GM21390 (cell line): ENCODE data around the gene UBE2D4.

Experiments used
- ATAC-seq: cut with Tn5 transposase; IDR thresholded peaks from one replicate; pipeline ENCODE4 v1.9.1; 2021; ENCODE audit not compliant: unreplicated experiment

Gene UBE2D4

DNA sequence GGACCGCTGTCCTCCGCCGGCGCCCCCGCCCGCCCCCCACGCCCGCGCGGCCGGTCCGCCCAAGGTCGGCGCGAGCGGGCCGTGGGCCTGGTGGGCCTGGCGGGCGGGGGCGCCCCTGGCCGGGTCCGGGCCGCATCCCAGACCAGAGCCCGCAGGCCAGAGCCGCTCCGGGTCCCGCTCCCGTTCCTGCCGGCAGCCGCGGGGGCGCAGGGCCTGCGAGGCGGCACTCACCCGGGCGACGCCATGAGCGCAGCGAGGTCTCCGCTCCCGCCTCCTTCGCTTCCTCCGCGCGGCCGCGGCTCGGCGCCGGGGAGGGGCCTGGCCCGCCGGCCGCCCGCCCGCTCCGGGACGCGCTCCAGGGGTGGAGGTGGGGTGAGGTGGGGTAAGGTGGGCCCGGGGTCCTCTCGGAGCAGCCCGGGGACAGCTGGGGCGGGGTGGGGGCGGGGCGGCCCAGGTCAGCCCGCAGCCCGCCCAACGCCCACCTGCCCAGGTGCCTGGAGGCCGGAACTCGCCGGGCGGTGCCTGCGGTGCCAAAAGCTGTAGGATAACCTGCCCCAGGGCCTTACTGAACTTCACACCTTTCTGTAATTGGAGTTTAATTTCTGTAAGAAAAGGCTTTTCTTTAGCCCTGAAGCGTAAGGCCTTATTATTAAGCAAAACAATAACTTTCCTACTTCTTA is 19.8 kb upstream of the UBE2D4 start, which contains the start of gene URGCP:
Gene URGCP, minus strand, starts transcription at position 266 of the 680 bp plus-strand sequence. Its CDS starts 21 bp downstream, at position 245.
- ATAC-seq, result peak; percentile 82

DNA sequence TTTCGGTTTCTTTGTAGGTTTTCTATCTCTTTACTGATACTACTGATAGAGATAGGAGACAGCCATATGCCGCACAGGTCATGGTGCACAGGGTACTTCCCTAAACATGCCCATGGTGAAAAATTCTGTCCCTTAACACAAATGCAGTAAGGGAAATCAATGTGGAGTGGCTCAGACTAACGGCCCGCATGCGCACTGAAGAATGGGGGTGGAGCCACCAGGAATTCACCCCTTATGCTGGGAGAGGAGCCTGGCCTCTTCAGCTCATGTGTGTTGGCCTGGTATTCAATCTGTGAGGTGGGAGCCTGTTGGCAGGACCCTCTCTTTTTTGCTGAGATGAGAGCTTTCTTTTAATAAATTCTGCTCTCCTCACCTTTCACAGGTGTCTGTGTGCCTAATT is 11.4 kb upstream of the UBE2D4 start:
- no peak for ATAC-seq

DNA sequence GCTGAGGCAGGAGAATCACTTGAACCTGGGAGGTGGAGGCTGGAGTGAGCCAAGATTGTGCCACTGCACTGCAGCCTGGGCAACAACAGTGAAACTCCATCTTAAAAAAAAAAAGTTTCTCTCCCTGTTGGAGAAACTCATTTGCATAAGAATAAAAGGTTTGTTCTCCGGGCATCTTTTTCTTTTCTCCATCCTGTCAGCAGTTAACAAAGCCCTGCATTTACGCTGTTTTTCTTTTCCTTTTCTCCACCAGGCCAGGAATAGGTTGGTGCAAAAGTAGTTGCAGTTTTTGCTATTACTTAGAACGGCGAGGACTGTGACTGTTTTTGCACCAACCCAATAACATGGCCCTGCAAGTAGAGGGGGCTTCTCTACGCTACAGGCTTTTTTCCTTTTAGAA is 10.3 kb upstream of the UBE2D4 start:
- ATAC-seq, result no peak

DNA sequence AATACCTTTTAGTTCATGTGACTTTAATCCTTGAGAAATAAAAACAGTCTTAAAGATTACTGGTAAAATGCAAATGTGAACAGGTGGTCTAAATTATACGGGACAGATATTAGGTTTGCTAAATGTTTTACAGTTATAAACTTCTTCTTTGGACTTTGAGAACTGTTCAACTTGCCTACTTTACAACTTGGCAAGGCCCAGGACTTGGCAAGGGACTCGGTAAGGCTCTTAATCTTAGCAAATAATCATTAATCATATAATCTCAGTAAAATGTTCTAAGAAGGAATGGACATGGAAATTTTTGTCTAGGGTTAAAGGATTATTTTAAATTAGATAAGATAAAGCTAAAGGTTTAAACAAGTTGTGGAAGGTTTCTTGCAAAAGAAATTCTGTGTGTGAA is 4.8 kb upstream of the UBE2D4 start:
- no peak for ATAC-seq

DNA sequence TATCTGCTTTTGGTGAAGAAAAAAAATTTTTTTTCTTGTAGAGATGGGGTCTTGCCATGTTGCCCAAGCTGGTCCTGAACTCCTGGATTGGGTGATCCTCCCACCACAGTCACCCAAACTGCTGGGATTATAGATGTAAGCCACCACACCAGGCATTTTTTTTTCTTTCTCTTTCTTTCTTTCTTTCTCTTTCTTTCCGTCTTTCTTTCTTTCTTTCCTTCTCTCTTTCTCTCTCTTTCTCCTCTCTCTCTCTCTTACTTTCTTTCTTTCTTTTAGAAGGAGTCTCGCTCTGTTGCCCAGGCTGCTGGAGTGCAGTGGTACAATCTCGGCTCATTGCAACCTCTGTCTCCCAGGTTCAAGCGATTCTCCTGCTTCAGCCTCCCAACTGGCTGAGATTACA is 3.5 kb upstream of the UBE2D4 start:
- ATAC-seq, result no peak

DNA sequence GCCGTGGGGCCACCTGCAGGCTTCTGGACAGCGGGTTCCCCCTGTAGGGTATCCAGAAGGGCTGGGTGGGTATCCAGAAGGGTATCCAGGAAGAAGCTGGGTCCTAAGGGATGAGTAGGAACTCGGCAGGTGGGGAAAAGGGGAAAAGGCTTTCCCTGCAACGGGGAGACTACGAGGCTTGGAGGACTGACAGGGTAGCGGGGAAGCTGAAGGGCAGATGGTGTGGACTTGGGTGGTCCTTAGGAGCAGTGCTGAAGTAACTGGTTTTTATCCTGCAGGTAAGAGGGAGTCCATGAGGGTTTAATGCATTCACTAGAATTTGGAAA is 525 bp downstream of the UBE2D4 start:
- peak; percentile 26 for ATAC-seq

DNA sequence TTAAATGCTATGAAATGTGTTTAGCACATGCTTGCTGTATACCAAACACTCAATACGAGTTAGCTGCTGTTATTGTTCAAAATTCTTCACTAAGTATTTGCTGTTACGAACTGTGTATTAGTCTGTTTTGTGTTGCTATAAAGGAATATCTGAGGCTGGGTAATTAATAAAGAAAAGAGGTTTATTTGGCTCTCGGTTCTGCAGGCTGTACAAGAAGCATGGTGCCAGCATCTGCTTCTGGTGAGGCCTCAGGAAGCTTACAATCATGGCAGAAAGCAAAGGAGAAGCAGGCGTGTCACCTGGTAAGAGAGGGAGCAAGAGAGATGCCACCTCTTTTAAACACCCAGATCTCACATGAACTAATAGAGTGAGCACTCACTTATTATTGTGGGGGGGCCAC is 1.6 kb downstream of the UBE2D4 start:
- ATAC-seq, result no peak

DNA sequence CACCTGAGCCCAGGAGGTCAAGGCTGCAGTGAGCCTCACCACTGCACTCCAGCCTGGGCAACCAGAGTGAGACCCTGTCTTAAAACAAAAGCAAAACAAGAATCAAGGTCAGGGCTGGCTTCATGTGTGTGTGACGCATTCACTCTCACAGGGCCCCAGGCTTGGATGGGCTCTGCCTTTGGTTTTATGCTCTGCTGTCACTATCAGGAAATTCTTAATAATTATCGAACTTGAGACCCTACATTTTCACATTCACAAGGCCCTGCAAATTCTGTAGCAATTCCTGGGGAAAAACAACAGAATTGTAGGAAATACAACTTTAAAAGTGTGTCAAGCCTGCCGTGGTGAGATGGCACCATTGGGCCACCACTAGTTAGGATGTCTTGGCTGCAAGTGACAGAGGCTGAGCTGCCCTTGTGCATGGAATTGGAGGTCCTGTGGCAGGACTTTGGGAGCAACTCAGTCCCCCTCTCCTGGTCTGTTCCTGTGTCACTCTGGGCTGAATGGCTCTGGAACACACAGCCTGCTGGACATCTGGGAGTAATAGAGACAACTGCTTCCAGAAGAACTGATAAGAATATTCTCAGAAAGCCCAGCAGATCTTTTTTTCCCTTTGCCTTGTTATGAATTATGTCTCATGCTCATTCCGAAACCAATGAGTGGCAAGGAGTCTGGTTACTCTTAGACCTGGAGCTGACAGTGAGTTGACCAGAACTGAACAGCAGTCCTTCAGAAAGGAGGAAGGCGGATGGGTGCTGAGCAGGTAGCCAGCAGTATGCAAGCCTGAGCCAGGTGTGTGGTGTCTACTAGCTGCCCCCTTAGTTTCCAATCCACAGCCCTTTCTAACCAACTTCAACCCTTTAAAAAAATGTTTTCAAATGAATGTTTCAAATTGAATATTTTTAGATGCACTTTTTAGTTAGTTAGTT is 3.6 kb downstream of the UBE2D4 start:
- ATAC-seq, result no peak

DNA sequence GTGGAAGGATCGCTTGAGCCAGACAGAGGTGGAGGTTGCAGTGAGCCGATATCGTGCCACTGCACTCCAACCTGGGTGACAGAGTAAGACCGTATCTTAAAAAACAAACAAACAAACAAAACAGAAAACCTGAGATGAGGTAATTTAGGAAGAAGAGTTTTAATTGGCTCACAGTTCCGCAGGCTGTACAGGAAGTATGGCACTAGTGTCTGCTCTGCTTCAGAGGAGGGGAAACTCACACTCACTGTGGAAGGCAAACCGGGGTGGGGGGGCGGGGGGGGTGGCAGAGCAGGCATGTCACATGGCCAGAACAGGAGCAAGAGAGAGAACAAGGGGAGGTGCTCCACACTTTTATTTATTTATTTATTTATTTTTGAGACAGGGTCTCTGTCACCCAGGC is 5.1 kb downstream of the UBE2D4 start:
- ATAC-seq, result no peak

DNA sequence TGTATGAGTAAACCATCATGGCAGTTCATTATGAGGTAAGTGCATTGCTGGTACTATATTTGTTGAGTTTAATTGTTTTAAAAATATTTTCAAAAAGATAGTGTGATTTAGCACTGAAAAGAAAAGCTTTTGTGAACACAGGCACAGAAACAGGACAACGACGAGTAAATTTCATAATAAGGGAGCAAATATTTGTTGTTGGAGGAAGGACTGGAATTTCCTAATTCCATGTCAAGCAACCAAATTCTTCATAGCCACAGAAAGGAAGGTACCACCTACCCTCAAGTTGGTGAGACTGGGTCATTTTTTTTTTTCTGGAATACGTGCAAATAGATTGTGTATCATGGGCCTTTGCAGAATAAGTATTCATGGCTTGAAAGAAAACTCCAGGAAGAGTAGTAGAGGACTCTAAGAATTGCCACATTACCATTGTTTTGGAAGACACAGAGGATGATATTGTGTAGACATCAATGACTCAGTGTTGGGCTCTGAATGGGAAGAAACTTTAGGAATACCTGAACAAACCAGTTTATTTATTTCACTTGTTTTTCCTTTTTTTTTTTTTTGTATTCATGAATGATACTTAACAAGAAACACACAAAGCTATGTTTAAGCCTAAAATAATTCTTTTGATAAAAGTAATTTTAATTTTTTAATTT is 7.8 kb downstream of the UBE2D4 start:
- ATAC-seq, result no peak

DNA sequence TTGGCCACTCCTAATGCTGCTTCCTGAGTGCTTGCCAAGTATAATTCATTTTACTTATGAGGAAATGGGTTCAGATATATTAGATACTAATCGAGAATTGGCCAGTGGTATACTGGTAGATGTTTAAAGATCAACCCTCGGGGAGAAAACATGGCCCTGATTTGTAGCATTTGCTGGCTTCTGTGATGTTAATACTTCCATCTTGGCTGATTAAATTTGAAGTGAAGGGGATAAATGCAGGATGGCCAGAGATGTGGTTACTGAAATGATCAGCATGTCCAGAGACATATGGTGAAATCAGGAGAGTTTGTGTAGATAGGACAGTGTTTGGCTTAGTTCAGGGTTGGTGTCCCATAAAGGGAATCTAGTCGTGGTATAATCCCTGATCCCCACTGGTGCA is 11.2 kb downstream of the UBE2D4 start:
- no peak for ATAC-seq

DNA sequence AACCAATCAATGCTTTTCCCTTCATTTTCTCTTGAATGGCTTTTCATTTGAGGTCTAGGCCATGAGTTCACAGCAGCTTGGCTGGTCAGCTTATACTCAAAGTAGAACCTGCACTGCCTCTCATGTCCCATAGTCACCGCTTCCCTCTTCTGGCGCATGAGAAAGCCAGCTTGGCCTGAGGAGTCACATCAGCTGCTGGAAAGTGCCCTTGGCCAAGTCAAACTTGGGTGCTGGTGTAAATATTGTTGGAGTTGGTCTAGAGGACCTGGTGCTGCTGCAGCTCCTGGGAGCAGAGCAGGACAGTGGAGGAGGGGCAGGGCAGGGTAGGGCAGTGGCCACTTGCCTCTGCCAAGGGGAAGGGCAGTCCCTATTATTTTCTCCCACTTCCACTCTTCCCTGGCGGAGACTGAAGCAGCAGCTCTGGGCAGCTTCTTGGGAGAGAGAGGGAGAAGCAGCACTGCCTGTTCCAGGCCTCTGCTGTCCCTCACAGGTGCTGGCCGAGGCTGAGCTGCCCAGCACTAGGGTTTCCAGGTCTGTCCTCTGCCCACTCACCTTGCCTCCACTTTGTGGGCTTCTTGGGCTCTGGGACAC is 12.8 kb downstream of the UBE2D4 start:
- ATAC-seq, result no peak

DNA sequence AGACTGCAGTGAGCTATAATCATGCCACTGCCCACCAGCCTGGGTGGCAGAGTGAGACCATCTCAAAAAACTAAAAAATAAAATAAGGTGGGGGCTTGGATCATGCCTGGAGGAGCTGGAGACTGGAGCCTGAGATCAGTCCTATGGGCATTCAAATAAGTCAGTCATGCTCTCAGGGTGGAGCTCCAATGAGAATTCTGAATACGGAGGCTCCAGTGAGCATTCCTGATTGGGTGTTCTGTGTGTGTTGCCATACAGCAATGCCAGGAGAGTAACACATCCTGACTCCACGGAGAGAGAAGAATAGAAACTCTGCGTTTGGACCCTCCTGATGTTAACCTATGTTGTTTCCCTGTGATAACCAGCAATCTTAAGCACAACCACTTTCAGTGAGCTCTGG is 16.0 kb downstream of the UBE2D4 start:
- ATAC-seq, result no peak

DNA sequence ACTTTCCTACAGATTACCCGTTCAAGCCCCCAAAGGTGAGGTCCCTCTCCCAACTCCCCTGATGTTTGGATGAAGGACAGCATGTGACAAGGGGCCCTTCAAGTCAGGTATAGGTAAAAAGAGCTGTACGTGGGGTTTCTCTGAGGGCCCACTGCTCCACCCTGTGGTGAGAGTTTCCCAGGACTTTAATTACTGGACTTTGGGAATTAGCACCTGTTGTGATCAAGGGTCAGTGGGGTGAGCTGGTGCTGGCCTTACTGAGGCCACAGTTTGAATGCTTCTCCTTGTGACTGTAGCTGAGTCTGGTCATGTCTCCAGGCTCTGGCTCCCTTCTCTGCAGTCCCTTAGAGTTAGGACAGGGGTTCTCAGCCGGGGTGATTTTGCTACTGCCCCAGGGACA is 16.8 kb downstream of the UBE2D4 start:
- ATAC-seq, result no peak

DNA sequence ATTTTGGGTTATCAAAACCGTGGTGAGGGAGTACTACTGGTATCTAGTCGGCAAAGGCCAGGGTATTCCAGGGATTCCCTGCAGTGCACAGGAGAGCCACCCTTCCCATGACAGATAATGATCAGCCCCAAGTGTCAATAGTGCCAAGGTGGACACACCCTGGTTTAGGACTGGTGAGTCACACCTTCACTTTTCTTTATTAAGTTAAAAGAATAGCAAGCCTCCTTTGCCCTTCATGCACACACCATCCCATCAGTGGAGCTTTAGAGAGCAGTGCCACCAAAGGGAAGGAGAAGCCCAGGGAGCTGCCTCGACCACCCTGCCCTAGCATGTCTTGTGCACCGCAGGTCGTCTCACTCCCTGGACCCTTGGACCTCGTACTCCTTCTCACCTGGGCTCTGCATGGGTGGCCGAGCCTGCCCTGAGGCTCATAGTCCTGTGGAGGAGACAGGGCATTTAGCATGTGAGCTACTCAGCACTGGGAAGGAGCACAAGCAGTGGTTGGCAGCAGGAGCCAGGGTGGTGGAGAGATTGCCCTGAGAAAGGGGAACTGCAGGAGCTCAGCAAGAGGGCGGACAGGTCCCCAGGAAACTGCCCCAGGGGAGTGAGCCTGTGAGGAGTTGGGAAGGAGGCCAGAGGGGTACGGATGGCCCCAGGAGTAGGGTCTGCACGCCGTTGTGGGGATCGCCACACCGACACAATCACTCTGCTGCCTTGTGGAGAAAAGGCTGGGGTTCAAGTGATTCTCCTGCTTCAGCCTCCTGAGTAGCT is 17.4 kb downstream of the UBE2D4 start:
- ATAC-seq, result no peak

DNA sequence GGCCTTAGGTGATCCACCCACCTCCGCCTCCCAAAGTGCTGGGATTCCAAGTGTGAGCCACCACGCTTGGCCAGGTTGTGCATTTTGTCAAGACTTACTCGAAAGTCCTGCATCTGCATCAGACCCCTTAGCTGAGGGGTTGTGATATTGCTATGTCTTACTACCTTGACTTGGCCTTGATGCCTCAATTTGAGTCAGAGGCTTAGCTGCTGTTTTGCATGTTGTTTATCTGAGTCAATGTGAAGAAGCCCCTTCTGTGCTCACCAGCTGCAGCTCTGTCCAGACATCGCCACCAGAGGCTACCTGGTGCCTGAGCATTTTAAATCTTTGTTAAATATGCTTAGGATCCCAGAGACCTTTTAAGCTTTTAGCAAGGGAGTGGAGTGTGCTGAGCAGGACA is 18.1 kb downstream of the UBE2D4 start:
- no peak for ATAC-seq

DNA sequence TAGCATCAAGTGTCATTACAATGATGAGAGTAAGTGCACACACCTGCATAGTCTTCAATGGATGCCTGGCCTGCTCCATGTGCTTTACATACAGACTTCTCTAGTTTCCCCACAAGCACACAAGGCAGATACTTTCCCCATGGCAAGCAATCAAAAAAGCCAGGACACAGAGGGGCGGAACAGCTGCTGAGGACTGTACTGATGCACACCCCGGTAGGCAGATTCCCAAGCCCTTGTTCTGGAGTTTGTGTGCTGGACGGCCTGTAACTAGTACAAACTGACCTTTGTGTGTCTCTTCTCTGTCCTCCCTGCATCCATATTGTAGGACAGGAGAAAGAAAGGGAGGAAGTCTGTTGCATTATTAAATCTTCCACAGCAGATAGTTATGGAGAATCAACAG is 25.8 kb downstream of the UBE2D4 start:
- no peak for ATAC-seq

DNA sequence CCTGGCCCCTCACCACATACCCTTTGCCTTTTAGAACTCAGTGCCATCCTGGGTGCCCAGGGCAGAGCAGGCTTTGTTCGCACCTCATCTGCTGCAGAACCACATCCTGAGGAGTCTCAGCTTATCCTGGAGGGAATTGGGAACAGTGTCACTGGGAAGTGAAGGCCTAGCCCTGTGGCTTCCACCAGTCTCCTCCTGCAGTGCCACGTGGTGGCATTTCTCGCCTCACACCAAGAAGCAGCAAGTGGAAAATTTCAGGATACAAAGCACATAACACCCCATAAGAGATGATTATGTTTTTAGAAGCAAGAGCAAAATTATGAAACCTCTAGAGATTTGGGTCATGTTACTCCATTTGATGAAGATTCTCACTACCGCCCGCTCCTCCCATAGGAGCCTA is 26.8 kb downstream of the UBE2D4 start:
- no peak for ATAC-seq

DNA sequence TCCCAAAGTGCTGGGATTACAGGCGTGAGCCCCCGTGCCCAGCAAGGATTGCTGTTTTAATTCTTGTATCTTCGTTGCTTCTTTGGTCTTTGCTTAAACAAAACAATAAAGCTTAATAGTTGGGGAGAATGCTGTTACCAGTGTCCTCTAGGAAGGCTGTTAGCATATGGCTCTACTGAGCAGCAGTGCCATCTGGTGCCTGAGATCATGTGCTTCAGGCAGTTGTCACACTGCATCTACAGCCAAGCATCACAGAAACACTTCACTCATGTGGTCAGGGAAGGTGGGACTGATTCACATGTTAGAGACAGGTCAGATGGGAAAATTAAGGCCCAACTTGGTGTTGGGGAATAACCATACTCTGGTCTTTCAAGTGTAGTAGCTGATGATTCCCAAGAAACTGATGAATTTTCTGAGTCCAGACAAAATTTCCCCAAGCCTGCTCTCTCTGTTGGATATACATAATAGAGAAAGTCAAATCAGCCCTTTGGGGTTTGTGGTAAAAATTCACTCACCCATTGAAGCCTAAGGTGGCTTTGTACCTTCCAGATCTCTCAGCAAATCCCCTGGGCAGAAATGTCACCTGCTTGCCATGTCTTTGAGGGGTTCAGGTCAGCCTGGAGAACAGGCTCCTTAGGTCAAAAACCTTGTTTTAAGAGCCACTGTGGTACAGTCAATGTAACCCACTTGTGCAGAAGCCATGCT is 28.4 kb downstream of the UBE2D4 start:
- peak; percentile 67 for ATAC-seq

DNA sequence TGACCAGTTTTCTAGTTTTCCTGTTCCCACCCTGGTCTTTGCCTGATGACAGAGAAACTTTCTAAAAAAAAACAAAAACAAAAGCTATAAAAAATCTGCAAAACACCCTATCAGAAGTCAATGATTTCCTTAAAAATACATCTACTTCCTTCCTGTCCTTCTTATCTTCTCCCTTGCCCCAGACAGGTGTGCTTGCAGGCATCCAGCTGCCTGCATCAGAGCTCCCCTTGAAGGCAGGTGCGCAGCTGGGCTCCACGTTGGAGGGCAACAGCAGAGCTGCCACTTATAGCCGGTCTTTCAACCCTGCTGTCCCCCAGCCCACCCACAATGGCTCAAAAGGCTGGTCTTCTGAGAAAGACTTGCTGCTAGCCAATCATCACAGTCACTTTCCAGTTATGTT is 29.8 kb downstream of the UBE2D4 start:
- no peak for ATAC-seq
